ENCODE results near the gene KCTD15. TPM values are rescaled to one million over a fixed set of nuclear protein-coding genes. Genes with fewer than 3 reads are reported as not detected.
A peak's percentile ranks its signal among the peaks of the same experiment; 100 is the strongest.
"Not testable (repeated sequence)": the region's sequence is repeated elsewhere in the genome, so short reads cannot be mapped to it uniquely, and the experiment has no call there.

KCTD15 gene
- polyA plus RNA-seq, 3 donors, result 20.6 to 34.1 (median 26.2) TPM

DNA sequence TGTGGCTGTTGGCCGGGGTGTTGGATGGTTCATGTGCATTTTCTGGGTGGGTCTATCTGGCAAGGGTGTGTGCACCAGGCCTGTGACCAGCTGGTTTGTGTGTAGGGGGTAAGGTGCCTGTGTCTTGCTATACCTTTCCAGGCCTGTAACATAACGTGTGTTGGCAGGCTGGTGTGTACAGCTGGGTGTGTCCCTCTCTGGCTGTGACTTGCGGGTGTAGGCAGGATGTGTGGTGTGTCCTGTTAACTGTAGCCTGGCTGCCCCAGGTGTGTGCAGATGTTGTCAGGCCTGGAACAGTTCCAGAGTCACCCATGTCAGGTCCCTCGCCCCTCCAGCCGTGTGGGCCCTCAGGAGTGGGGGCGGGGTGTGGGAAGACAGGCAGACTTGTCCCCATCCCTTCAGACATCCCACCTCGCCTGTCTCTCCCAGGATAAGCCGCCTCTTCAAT, 9.8 kb downstream of the KCTD15 start:
- no peak overlapping the region for H3K27ac ChIP-seq (ENCODE audit: low read depth, low read length)
- 80 to 87% (median 84%) methylated on average over 8 of the region's 8 CpGs for WGBS, 3 donors

DNA sequence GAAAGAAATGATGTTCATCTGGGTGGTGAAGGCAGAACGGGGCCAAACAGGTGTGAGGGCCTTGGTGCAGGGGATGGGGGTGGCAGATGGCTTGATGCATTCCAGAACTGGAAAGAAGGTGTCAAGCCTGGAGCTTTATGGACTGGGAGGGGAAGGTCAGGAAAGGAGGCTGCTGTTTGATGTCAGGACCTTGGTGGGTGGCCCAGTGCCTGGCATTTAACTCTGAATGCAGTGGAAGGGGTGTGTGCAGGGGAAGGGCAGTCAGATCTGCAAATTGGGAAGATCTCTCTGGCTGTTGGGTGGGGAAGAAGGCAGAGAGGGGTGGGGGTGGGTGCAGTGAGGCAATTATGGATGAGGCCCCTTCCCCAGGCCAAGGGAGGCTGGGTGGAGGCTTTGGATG, 11.7 kb downstream of the KCTD15 start:
- H3K27ac ChIP-seq (ENCODE audit: low read depth, low read length), result no peak overlapping the region

DNA sequence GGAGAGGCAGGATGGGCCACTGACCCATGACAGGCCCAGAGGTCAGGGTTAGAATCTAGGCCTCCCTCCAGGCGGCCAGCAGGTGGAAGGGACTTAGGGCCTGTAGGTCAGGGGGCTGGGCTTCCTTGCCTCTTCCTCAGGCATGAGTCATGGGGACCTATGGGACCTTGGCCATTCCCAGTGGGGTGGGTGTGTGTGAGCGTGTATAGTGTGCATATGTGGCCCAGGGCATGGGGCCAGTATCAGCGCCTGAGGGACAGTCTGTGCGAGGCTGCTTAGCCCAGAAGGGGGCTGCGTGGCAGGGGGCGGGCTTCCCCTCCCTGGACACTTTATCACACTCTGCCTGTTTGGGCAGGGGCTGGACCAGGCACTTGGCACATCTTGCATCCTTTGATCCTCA, 13.3 kb downstream of the KCTD15 start:
- WGBS, 3 donors, result 74 to 83% (median 79%) methylated on average over 6 of the region's 6 CpGs
- H3K27ac ChIP-seq (ENCODE audit: low read depth, low read length), result no peak overlapping the region

More for the DNA sequence above, 11.7 kb downstream of the KCTD15 start:
- 83 to 93% (median 86%) methylated on average over 1 of the region's 1 CpG for WGBS, 3 donors

DNA sequence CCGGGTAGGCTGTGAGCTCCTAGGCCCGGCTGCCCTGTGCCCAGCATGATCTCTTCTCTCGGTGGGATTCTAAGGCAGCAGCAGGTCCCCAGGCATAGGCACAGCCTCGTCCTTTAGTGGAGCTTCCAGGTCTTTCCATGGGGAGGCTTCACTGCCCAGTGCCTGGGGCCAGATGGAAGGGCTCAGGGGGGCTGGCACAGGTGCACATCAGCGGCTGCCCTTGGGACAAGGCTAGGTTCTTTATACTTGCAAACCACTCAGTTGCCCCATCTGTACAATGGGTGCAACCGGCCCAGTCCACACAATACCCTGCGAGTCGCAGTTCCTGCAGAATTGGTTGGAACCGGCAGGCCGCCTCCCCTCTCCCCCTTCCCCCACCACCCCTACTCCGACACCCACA, 14.2 kb downstream of the KCTD15 start:
- no peak overlapping the region for H3K27ac ChIP-seq (ENCODE audit: low read depth, low read length)
- 95 to 98% (median 96%) methylated on average over 8 to 11 of the region's 11 CpGs for WGBS, 3 donors

DNA sequence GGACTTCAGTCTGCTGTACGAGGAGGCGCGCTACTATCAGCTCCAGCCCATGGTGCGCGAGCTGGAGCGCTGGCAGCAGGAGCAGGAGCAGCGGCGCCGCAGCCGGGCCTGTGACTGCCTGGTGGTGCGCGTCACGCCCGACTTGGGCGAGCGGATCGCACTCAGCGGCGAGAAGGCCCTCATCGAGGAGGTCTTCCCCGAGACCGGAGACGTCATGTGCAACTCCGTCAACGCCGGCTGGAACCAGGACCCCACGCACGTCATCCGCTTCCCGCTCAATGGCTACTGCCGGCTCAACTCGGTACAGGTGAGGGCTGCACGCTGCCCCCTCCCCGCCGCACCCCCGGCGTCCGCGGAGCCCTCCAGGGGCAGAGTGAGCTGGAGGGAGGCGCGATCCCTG, 14.6 kb downstream of the KCTD15 start:
- whole genome bisulfite sequencing, 3 donors, result 96 to 98% (median 97%) methylated on average over 41 of the region's 41 CpGs

DNA sequence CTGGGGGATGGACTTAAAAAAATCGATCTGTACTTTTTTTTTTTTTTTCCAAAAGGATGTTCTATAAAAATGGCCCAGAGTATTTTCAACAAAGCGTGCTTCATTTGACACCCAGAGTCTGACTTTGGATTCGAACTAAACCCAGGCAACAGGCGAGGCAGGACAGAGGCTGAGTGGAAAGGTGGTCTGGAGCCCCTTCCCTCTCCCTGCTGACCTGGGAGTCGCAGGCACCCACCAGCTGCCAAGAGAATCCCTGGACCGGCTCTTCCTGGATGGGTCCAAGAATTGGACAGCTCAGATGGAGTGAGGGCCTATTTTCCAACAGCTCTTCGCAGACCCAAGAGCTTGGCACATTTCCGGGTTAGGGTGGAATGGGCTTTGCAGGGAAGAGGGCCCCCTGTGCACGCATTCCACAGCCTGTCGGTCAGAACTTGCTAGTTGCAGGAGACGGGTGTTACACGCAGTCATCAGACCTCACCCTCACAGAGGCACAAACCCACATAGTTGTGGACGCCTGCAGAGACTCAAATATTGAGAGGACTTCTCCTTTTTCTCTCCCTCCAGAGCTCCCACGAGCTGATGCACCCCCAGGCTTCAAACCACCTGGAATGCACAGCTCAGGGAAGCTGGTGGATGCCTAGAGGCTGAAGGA, 15.2 kb downstream of the KCTD15 start:
- no peak overlapping the region for H3K27ac ChIP-seq (ENCODE audit: low read depth, low read length)
- 76 to 78% (median 78%) methylated on average over 14 of the region's 14 CpGs for WGBS, 3 donors

More for the DNA sequence above, 14.6 kb downstream of the KCTD15 start:
- no peak overlapping the region for H3K27ac ChIP-seq (ENCODE audit: low read depth, low read length)

DNA sequence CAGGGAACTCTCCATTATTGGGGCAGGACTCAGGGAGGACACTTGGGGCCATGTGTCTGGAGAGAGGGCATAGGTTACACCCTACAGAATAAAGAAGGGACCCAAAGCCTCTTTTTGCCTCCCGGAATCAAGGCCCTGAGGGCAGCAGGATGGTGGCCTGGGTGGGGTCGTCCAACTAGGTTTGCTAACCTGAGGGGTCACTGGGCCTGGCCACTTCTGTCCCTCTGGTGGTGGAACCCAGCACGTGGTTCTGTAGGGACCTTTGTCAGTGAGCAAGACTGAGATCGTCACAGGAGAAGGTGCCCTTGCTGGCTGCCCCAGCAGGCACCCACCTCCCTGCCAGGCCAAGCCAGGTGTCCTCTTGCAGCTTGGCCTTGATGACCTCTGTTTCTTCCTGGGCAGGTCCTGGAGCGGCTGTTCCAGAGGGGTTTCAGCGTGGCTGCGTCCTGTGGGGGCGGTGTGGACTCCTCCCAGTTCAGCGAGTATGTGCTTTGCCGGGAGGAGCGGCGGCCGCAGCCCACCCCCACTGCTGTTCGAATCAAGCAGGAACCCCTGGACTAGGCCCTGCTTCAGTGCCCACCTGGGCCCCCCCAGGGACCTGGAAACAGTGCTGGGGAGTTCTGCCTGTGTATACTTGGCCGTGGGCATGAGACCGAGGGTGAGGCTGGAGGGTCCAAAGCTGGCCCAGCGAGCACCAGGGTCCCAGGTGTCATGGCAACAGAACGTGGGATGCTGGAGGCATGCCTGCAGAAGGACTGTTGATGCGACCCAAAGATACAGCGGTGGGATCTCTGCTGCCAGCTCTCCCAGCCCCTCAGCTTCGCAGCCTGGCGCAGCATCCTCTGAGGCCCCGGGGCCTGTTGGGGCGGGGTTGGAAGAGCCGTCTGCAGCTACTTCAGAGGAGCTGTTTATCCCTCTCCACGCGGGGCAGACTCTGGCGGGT, 16.0 kb downstream of the KCTD15 start:
- H3K27ac ChIP-seq (ENCODE audit: low read depth, low read length), result no peak overlapping the region
- whole genome bisulfite sequencing, 3 donors, result 89 to 91% (median 90%) methylated on average over 28 of the region's 28 CpGs

DNA sequence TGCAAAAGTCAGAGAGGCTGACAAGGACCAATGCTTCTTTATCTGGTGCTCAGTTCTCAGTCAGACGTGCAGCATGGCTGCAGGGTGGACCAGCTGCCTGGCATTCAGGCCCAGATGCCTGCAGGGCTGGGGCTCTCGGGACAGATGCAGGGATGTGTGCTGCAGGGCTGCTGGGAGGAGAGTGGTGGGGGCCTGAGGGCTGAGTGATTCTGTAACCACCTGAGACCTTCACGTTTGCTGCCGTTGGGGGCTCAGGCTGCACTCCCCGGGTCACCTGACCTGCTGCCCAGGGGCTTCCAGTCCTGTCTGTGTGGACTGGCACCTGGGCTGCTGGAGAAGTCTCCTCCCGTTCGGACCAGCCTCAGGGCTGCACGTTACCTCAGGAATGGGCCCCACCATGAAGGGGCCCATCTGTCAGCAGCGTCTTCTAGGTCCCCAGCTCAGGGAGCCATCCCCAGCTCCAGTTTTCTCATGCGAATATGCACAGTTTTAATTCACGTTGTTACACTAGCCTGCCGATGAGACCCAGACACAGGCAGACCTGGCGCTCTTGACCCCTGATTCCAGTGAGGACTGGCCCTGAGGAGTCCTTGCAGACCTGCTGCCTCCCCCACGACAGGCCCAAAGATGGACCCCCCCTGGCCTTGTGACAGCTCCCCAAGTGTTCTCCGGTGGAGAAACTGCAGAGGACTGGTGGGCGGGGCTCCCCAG, 16.9 kb downstream of the KCTD15 start:
- no peak overlapping the region for H3K27ac ChIP-seq (ENCODE audit: low read depth, low read length)
- 80 to 84% (median 84%) methylated on average over 16 of the region's 16 CpGs for WGBS, 3 donors

DNA sequence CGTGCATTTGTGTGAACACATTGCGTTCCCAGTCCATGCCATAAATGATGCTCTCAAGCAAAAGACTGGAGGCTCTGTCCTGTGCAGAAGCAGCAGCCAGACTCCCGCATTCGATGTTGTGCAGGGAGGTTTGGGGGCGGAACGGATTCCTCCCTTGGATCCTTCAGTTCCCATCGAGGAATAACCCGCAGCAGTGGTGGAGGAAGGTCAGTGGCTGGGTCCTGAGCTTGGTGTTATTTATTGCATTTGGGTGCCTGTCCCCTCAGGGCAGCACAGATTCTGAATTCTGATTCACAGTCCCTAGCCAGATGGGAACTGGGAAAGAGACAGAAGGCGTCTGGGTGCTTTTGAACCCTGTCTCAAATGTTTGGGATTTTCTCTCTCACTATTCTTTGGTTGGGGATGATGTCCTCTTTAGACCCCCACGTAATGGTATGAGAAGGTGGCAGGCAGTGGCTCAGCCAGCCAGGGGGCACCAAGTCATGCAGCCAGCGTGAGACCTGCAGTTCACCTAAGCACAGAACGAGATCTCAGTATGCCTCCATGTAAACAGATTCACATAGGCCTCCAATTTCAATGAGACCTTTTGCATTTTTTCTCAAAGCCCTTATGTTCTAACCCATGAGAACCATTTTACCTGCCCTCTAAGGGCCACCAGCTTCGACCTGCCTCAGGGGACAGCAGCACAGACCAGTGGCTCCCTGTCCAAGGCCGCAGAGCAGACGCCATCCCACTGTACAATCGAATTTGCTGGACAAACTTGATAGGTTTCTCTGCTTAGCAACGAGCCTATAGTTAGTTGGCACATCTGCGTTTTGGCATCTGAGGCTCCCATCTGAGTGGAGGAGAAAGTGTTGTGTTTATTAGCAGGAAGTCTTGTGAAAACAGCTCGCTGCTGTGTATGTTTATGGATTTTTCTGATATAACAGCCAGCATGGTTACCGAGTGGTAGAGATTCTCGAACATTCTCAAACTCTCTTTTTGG, 17.8 kb downstream of the KCTD15 start:
- WGBS, 3 donors, result 76 to 84% (median 83%) methylated on average over 21 of the region's 21 CpGs
- no peak overlapping the region for H3K27ac ChIP-seq (ENCODE audit: low read depth, low read length)

DNA sequence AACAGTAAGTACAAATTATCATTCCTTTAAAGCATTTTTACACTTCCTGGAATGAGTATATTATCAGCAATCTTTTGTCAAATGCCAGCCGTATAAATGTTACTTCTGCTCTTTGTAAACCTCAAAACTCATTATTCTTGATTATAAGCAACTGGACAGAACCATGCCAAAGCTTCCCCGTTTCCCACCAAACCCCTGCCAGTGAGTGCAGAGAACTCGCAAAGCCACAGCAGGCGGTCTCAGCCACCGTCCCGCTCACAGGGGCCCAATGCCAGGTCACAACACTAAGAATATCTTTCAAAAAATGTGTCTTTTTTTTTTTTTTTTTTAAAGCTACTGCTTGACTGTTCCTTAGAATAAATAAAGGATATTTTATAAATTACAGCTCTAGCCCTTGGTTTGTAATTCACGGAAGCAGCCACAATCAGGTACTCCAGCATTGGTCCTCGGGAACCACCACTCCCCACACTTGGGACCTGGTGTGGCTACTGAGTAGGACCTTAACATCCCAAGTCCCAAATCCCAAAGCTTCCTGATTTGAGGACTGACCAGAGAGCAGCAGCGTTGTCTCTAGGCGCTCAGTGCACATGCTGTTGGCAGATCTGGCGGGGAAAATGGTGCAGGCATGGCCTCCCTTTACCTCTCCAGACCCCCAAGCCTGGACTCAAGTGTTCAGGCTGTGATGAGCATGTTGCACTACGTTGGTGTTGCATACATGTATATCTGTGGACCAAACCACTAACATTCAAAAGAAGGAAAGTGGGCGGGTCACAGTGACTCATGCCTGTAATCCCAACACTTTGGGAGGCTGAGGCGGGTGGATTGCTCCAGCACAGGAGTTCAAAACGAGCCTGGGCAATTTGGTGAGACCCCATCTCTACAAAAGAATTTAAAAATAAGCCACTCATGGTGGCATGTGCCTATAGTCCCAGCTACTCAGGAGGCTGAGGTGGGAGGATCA, 19.0 kb downstream of the KCTD15 start:
- no peak overlapping the region for H3K27ac ChIP-seq (ENCODE audit: low read depth, low read length)
- whole genome bisulfite sequencing, 3 donors, result 70 to 79% (median 72%) methylated on average over 15 of the region's 15 CpGs

DNA sequence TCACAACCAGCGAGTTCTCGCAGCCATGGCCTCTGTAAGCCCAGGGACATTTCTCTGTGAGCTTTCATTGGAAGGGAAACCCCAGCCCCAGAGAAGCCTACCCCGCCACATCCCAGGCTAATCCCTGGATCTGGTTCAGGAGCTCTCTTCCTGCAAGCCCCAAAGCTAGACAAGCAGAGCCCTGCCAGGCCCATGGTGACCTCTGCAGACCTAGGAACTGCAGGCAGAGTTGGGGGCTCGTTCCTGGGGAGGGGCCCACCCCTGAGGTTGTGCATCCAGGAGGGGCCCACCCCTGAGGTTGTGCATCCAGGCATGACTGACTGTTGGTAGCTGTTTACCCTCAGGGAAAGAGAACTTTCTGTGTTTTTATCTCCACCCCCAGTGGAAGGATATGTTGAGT, 21.7 kb downstream of the KCTD15 start:
- WGBS, 3 donors, result 88 to 94% (median 92%) methylated on average over 4 of the region's 4 CpGs
- H3K27ac ChIP-seq (ENCODE audit: low read depth, low read length), result no peak overlapping the region

DNA sequence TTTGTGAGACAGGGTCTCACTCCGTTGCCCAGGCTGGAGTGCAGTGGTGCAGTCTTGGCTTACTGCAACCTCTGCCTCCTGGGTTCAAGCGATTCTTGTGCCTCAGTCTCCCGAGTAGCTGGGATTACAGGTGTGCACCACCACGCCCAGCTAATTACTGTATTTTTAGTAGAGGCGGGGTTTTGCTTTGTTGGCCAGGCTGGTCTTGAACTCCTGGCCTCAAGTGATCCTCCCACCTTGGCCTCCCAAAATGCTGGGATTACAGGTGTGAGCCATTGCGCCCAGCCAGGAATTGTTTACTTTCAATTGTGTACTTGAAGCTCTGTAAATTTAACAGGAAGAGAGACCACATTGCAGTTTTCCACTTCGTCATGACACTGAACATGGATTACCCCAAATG, 22.4 kb downstream of the KCTD15 start:
- 82 to 93% (median 87%) methylated on average over 7 of the region's 7 CpGs for WGBS, 3 donors
- not testable (repeated sequence) for H3K27ac ChIP-seq (ENCODE audit: low read depth, low read length)

DNA sequence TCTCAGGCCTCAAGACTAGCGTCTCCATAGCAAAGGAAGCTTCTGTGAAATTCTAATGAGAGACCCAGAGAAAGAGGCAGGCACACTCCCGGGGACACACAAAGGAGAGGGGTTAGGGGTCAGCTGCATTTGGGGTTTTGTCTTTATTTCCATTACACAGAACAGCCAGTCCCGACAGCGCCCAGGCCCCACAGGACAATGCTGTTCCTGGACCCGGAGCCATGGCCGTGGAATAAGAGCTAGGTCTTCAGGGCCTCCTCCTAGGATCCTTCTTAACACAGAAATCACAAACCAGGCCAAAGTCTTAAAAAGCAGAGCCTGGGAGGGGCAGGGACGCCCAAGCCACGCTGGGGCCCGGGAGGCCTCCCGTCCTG, 22.8 kb downstream of the KCTD15 start:
- H3K27ac ChIP-seq (ENCODE audit: low read depth, low read length), result peak overlapping the region; percentile 13
- 28 to 51% (median 39%) methylated on average over 10 of the region's 10 CpGs for WGBS, 3 donors

DNA sequence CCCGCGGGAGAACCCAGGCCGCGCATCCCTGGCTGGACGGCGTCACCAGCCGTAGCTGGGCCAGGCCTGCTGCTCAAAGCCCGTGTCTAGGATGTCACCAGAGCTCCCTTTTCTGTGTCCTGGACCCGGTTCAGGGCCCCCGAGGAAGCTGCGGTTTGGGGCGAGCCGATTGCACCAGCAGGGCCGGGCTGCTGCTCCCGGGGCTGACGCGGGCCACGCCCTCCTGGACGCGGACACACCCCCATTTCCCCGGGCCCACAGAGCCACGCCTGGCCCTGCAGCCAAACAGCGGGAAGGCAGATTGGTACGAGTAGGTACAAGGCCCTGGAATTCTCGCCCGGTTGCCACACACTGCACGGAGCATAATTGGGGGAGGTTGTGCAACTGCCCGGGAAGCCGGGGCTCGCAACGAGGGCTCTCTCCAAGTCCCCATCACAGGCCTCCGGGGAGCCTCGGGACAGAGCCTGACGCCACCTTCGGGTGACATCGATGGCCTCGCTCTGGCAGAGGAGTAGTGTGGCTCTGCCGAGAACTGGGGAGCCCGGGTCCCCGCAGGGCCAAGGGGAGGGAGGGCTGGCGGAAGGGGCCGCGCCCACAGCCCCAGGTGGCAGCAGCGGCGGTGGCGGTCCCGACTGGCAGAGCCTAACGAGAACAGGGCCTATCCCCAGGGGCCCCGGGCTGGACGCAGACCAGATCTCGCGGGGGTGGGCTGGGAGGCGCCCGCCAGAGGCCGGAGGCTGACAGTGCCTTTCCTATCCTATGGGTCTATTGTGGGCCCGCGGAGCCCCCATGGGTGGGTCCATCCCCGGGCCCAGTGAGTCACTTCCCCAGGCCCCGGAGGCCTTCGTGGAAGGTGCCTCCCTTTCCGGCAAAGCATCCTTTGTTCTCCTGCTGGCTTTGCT, 23.5 kb downstream of the KCTD15 start:
- H3K27ac ChIP-seq (ENCODE audit: low read depth, low read length), result peak overlapping the region; percentile 13
- 1 to 9% (median 1%) methylated on average over 51 to 61 of the region's 61 CpGs for WGBS, 3 donors

DNA sequence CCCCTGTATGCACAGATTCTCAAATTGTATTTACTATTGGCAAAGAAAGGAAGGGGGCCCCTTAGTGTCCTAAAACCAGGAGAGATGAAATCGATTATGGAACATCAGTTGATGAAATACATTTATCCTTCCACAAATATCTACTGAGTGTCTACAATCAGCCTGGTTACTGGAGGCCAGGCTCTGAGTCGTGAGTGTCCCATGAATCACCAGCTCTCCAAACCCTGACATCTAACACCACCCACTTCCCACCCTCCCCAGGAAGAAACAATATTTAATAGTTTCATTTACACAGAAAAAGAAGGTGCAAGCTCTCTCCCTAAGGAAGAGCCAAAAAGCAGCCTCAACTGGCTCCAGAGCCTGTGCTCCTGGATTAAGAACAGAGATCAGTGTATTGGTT, 25.2 kb downstream of the KCTD15 start:
- 50 to 81% (median 58%) methylated on average over 2 of the region's 2 CpGs for WGBS, 3 donors
- no peak overlapping the region for H3K27ac ChIP-seq (ENCODE audit: low read depth, low read length)

DNA sequence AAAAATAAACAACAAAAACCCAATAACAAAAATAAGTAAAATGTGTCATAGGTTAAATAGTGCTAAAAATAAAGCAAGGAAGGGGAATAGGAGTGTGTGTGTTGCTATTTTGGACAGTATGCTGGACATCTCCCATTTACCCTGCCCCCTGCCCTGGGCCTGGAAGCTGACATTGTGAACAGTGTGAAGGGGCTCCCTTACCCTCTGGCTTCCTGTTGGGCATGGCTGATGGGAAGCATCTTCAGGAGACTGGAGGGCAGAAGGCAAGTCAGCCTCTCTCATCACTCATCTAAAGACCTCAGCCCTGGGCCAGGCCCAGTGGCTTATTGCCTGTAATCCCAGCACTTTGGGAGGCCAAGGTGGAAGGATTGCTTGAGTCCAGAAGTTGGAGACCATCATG, 26.7 kb downstream of the KCTD15 start:
- no peak overlapping the region for H3K27ac ChIP-seq (ENCODE audit: low read depth, low read length)

Measured in adipose tissue (tissue), 3 donors.